NOMO-1 (cell line): ENCODE results near the gene SUPT3H.

Source experiments
- DNase-seq, 2 experiments: peaks; one replicate each; lab custom pipeline; 2025; ENCODE audit not compliant: unreplicated experiment in 2 of 2; lab: John Stamatoyannopoulos, UW

Gene SUPT3H

GRCh38 chr6:44967481-44967880, 410.3 kb downstream of the SUPT3H start:
- DNase-seq: no peak

- peak in 1 of 2 experiments; percentile 29 for DNase-seq
Observed at GRCh38 chr6:44966449-44967092, 411.2 kb downstream of the SUPT3H start.

GRCh38 chr6:44965708-44966107, 412.0 kb downstream of the SUPT3H start:
- no peak for DNase-seq

- no peak for DNase-seq
Observed at GRCh38 chr6:44960898-44961297, 416.8 kb downstream of the SUPT3H start.

- DNase-seq: no peak
Observed at GRCh38 chr6:44959651-44960050, 418.1 kb downstream of the SUPT3H start.

- DNase-seq: no peak
Observed at GRCh38 chr6:44957156-44957555, 420.6 kb downstream of the SUPT3H start.

GRCh38 chr6:44956396-44956795, 421.3 kb downstream of the SUPT3H start:
- DNase-seq: no peak

GRCh38 chr6:44955145-44955544, 422.6 kb downstream of the SUPT3H start:
- no peak for DNase-seq

- no peak for DNase-seq
Observed at GRCh38 chr6:44954281-44954680, 423.5 kb downstream of the SUPT3H start.

- no peak for DNase-seq
Observed at GRCh38 chr6:44951253-44951747, 426.4 kb downstream of the SUPT3H start.

GRCh38 chr6:44949596-44950201, 428.0 kb downstream of the SUPT3H start:
- no peak for DNase-seq

GRCh38 chr6:44943541-44943940, 434.2 kb downstream of the SUPT3H start:
- no peak for DNase-seq

- no peak for DNase-seq
Observed at GRCh38 chr6:44942798-44943197, 434.9 kb downstream of the SUPT3H start.

GRCh38 chr6:44942201-44942600, 435.5 kb downstream of the SUPT3H start:
- DNase-seq: no peak

GRCh38 chr6:44940367-44940766, 437.4 kb downstream of the SUPT3H start:
- DNase-seq: no peak

GRCh38 chr6:44935693-44936300, 441.9 kb downstream of the SUPT3H start:
- no peak for DNase-seq

GRCh38 chr6:44933108-44933507, 444.6 kb downstream of the SUPT3H start:
- DNase-seq: peak; percentile 3 to 46

- peak in 1 of 2 experiments; percentile 30 for DNase-seq
Observed at GRCh38 chr6:44932651-44933091, 445.1 kb downstream of the SUPT3H start.

GRCh38 chr6:44931385-44931784, 446.3 kb downstream of the SUPT3H start:
- DNase-seq: no peak

GRCh38 chr6:44926556-44926955, 451.2 kb downstream of the SUPT3H start:
- no peak for DNase-seq

- peak; percentile 37 to 73 for DNase-seq
Observed at GRCh38 chr6:44925100-44925739, 452.5 kb downstream of the SUPT3H start.
